Measurements from ENCODE around the gene PDE10A. TPM values are rescaled to one million over a fixed set of nuclear protein-coding genes. Genes with fewer than 3 reads are reported as not detected.

PDE10A gene
- total and polyA plus RNA-seq, 2 of the 8 experiments (the other 6 are each of a cell fraction or from before 2014, with no cell fraction given), result 1.1 to 2.4 TPM

GRCh38 chr6:165657325-165657680 is 5.7 kb downstream of the PDE10A start (continued):
- no peak for TF ChIP-seq ATF2 (IDR thresholded peaks at IDR 0.05; ENCODE audit: low read length)
